Suprapubic skin (tissue), 3 donors: ENCODE measurements around the gene BEST2.

Source experiments
- POLR2A ChIP-seq, 2 donors: fragments of 450-650 bp; IDR thresholded peaks; one replicate each; pipeline ENCODE4 v1.6.1; 2017; ENCODE audit warnings: antibody characterized with exemption in 2 of 2, mild to moderate bottlenecking in 2 of 2, moderate library complexity in 2 of 2
- TF ChIP-seq, protein P1 (sequence below), 2 donors: fragments of 200-600 bp in 1 of 2; fragments of 450-650 bp in 1 of 2; sonication (generic) in 1 of 2; IDR thresholded peaks; one replicate each; pipeline ENCODE4 v1.5.1; 2016 to 2019; ENCODE audit warnings: antibody characterized with exemption in 2 of 2, mild to moderate bottlenecking in 1 of 2, moderate library complexity in 1 of 2

DNA sequence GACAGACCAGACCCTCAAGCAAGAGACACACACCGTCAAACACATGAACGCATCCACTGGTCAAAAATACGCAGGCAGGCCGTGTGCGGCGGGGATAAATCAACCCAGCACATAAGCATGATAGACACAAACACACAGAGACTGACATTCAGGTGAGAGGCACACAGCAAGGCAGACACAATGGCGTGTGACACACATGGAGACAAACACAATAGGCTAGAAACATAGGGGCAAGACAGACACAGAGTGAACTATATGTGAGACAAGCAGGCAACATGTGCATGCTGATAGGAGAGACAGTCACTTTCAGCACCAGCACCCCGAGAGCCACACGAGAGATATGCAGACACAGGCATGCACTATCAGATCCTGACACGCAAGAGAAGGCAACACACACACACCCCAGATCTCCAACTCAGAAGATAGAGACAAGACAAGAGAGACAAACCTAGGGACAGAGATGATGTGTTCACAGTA is 32.8 kb downstream of the BEST2 start:
- TF ChIP-seq, protein P1, sequence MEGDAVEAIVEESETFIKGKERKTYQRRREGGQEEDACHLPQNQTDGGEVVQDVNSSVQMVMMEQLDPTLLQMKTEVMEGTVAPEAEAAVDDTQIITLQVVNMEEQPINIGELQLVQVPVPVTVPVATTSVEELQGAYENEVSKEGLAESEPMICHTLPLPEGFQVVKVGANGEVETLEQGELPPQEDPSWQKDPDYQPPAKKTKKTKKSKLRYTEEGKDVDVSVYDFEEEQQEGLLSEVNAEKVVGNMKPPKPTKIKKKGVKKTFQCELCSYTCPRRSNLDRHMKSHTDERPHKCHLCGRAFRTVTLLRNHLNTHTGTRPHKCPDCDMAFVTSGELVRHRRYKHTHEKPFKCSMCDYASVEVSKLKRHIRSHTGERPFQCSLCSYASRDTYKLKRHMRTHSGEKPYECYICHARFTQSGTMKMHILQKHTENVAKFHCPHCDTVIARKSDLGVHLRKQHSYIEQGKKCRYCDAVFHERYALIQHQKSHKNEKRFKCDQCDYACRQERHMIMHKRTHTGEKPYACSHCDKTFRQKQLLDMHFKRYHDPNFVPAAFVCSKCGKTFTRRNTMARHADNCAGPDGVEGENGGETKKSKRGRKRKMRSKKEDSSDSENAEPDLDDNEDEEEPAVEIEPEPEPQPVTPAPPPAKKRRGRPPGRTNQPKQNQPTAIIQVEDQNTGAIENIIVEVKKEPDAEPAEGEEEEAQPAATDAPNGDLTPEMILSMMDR (IDR thresholded peaks at IDR 0.05): no peak
- TF ChIP-seq POLR2A (IDR thresholded peaks at IDR 0.05): no peak
